Stimulated activated CD8-positive, alpha-beta memory T cell treated with anti-CD3 and anti-CD28 coated beads, Interleukin-15, amount 100 ng/mL, for 24 hours (primary cell): ENCODE results near the gene CACNA1S.

Source experiments
- DNase-seq: peaks from one replicate; pipeline ENCODE4 v3.0.0-alpha.2; 2020; ENCODE audit warnings: low read depth

CACNA1S gene

DNA sequence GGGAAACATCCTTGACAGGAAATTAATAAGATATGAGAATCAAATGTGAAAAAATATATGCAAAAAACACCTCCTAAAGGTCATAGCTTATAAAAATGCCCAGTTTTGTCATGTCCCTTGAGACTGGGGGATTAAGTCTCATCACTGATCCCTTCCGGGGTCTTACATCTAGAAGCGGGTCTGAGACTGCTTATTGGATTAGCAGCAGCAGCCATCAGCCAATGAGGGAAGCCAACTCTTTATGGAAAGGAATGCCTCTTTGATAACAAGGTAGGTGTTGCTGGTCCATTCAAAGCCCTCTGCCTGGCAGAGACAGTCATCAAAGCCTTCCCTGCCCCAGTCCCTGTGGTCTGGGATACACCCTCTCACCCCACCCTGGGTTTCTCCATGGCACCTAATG, 3.9 kb upstream of the CACNA1S start:
- no peak for DNase-seq

DNA sequence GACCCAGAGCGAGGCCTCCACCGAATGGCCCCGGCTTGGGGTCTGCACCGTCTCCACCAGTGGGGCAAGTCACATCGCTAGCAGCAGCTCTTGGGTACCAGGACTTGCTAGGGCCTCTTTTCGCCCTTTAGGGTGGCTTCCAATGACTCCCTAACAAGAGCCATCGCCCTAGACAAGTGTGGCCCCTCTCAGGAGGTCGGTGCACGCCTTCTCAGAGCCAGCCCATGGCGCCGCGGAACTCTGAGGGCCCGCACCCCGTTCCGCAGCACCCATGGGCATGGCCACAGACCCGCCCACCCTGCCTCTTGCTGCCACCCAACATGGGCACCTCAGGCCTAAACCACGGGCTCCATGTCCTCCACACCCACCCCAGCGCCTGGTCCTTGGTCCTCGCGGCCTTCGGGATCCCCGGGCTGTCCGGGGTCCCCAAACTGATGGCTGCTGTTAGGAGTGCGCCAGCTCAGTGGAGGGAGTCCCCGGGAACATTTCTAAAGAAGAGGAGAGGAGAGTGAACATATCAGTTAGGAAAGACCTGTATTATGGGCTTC, 3.2 kb upstream of the CACNA1S start:
- DNase-seq = no peak

DNA sequence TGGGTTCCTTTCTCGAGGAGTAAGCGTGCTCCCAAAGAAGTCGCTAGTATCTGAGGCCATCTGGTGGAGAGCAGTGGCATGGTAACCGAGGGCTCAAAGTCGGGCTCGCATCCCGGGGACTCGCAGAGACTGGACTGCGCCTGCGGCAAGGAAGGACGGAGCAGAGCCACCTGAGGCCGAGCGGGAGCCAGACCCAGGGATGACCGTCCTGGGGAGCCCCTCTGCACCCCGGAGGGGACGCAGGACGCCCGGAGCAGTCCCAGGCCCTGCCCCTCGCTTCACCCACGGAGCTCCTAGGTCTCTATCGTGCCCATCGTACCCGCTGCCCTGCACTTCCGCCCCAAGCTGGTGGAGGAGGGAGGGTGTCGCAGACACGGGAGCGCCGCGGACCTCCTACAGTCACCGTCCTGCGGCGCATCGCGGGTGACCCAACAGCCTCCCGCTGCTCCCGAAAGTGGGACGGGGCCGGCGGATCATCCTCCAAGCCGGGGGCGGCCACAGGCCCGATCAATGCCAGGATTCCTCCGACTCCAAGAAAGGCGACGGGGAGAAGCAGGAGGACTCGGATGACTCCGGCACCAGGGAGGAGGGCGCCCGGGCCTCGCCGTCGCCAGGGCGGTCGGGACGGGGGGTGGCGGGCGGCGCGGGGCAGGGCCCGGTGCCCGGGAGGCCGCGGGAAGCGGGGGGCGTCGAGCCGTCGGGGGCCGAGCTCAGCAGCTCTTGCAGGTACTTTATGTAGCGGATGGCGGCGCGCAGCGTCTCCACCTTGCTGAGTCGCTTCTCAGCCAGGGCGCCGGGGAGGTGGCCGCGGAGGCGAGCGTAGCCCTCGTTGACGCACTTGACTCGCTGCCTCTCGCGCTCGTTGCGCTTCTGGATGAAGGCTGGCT, 2.3 kb upstream of the CACNA1S start:
- peak; percentile 21 for DNase-seq

DNA sequence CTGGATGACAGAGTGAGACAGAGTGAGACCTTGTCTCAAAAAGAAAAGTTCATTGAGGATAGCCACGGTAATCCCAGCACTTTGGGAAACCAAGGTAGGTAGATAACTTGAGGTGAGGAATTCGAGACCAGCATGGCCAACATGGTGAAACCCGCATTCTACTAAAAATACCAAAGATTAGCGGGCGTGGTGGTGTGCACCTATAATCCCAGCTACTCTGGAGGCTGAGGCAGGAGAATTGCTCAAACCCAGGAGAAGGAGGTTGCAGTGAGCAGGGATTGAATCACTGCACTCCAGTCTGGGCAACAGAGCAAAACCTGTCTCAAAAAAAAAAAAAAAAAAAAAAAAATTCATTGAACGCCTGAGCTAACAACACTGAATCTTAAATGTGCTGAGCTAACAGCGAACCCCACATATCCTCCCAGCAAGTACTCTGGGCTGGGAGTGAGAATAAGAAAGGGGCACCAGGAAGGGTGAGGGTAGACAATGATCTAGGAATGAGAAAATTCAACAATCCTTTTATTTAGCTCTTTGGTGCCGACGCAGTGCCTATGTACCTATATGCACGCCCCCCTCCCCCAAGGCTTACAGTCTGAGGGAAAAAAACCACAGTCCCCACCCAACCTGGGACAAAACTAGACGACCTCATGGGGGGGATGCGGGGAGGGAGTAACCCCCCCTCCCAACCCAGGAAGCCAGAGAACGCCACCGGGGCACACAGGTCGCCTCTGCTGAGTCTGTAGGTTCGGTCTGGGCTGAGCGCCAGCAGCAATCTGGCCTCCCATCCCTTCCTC, 1.4 kb upstream of the CACNA1S start:
- DNase-seq = no peak

DNA sequence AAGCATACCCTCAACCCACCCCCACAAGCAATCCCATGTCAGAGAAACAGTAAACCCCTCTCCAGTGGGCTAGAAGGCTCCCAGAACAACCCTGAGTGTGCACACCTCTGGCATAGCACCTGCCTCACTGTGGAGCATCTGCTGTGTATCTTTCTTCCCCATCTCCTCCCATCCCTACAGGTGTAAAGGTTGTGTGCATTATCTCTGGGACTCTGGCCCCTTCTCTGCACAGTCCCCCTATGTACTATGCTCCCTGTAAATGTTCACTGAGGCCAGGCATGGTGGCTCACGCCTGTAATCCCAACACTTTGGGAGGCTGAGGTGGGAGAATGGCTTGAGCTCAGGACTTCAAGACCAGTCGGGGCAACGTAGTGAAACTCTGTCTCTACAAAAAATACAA, 700 bp upstream of the CACNA1S start:
- DNase-seq = no peak

DNA sequence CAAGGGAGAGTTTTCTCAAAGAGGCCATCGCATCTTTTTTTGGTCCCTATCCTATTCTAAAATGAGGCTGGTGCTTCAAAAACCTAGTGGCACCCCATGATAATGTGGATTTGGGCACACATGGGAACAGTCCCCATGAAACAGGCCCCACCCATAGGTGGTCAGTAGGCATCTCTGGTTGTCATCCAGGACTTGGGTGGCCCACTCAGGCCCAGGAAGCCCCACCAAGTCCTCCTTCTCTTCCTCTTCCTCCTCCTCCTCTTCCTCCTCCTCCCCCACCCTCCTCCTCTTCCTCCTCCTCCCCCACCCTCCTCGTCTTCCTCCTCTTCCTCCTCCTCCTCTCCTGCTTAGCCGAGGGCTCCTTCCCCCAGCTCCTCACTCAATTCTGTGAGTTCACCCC, 554 bp downstream of the CACNA1S start:
- no peak for DNase-seq

DNA sequence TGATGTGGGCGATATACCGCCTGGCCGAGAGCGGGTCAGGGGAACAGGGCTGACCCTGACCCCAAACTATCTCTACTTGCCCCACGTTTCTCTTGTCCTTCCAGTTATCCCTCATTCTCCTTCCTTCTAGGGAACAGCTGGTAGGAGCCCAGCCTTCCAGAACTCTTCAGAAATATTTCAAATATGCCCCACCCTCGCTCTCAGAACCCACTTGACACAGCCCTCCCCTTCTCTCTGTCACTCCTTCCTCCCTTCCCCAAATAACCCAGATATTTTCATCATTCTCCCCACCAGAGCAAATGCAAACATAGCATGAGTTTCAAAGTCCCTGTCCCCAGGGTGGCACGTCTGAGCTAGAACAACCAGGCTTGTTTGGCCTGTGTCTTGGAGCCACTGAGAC, 1.1 kb downstream of the CACNA1S start:
- no peak for DNase-seq

DNA sequence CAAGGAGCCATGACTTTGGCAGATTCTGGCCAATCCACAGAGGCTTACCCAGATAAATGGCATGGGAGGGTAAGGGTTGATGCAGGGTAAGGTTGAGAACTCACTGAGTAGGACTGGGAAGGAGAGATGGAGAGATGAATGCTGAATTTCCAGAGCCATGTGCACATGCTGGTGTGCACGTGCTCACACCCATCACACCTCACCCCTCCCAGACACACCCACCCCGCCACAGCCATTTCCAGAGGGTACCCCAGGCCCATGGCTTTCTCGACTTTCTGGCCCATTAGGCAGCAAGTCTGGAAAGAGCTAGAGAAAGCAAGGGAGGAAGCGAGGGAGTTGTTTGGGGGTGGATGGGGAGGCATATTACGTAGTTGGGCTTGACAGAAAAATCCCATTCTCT, 1.6 kb downstream of the CACNA1S start:
- no peak for DNase-seq

DNA sequence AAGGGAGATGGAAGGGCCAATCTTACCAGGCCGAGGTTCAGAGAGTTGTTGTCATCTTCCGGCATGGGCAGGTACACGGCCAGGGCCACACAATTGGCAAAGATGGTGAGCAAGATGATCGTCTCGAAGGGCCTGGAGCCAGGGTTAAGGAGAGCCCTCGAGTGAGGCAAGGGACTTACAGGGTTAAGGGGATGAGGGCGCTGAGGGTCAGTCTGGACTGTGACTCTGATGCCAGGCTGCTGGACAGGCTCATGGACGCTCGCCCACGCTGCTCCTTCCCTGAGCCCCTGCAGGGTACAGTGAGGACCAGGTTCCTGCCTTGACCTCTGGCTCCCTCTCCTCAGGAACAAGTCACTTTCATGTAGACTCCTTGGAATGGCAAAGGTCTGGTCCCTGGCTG, 2.1 kb downstream of the CACNA1S start:
- DNase-seq = no peak

DNA sequence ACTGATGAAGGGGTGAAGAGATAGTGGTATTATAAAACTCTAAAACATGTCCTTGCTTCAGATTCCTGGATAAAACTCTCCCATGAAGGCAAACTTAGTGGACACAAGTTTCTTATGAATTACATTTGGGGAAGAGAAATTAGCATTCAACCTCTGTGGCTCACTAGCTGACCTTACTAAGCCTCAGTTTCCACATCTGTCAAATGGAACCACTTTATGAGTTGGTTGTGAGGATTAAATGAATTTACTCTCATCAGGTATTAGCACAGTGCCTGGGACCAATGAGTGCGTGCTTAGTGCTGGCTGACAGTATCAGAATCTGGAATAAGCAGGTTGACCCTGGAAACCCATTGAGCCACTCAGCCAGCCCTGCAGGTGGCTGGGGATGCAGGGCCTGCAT, 2.6 kb downstream of the CACNA1S start:
- no peak for DNase-seq

DNA sequence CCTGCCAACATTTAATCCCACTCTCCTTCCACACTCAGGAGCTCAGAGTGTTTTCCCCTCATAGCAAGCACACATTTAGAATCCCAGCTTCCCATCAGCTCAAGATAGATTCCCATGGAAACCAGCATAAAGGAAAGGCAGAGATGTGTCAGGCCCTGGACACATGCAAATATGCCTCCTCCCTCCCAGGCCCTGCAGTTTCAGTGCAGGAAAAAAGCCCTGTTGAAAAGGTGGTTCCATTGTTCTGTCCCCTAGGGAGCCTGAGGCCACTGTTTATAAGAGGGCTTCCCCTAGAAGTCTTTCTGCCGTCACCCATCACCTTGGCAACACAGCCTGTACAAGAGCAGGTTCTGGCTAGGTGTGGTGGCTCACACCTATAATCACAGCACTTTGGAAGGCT, 3.6 kb downstream of the CACNA1S start:
- DNase-seq = no peak

DNA sequence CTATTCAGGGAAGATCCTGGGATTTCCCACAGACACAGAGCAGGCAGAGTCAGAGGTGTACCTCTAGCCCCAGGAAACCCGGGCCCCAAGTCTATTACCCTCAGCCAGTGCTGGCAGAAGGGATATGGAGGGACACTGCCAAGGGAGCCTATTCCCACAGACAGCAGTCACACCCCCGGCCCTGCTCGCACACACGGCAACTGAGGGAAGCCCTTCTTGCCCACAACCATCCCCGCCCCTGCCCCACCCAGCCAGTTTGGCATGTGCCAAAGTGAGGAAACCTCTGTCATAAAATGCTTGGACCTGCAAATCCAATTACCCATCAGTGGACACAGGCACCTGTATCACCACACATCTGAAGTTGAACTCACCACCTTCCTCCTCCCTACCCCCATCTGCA, 6.5 kb downstream of the CACNA1S start:
- DNase-seq = no peak

DNA sequence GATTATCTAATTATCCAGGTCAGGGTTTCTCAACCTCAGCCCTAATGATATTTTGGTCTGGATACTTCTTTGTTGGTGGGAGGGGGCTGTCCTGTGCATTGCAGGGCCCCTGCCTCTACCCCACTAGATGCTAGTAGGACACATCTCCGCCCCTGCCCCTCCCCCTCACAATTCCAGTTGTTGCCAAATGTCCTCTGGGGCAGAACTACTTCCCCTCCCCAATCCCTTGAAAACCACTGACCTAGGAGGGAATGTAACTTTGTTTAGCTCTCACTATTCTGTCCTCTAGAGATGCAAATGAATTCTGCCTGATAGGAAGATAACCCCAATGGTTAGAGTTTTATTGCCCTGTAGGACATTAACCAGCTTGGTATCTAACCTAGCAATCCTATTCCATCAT, 8.1 kb downstream of the CACNA1S start:
- DNase-seq = no peak

DNA sequence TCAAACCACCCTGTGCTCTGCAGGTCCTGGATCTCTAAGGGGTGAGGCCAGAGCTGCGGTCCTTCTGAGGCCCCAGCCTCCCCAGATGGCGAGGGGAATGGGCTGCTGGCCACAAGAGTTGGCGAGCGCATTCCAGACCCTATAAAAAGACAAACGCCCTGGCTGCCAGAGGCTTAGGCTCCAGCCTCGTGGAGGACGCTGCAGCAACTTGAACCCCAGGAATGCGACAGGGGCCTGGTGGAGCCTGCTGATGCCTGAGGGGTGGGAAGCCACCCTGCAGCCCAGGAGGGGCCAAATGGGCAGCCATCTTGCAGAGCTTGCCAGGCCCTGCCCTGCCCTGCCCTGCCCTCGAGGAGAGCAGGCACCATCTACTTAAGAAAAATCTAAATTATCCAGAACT, 8.6 kb downstream of the CACNA1S start:
- no peak for DNase-seq

DNA sequence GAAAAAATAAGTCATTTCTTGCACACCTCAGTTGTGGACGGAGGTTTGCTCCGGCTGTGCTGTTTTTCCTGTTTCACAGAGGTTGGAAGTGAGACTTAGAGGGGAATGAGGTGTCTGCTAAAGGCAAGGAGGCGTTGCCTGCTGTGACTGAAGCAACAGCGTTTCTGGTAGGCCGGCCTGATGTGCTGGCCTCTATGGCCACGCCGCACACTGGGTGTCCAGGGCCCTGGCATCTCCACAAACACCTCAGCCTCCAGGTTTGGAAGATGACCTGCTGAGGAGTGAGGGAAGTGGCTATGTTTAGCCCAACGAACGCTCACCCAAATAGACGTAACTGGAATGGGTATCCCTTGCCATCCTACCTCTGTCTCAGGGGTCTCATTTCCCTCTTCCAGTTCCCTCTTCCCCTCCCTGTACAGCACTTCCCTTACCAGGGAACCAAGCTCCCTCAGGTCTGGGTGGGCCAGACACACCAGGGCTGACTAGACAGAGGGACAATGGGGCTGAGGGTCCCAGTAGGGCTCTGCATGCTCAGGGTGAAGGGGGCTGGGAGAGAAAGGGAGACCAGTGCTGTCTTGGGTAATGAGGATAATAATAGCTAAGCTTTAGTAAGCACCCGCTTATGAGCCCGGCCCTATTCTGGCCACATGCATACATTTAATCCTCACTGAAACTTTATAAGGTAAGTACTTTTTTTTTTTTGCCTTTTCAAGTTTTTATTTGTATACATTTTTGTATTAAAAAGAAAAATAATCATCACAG, 11.9 kb downstream of the CACNA1S start:
- no peak for DNase-seq

DNA sequence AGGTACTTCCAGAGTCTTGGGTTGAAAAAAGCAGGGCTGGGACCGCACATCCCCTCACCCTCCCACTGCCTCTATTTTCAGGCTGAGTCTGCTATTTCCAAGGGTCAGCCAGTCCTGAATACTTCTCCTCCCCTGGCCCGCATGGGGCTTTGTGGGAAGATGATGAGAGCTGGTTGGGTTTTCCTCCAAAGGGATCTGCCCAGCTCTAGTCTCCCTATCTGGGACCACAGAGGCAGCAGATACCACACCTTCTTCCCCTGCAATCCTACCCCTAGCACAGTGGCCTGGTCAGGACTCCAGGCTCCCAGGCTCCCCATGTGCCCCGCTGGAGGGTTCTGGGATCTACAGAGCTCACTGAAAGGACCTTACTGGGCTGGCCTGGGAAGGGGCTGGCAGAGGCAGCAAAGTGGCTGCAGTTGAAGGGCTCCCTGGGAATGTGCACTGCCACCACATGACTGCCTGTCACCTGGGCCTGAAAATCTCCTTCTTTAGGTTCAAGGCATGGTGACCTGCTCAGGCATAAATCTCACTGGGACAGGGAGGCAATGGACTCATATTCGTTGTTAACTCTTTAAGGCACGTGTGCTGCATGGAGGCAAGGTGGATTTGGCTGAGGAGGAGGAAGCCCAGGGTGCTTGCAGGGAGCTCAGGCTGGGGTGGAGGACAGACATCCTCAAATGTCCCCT, 13.1 kb downstream of the CACNA1S start:
- DNase-seq = no peak

DNA sequence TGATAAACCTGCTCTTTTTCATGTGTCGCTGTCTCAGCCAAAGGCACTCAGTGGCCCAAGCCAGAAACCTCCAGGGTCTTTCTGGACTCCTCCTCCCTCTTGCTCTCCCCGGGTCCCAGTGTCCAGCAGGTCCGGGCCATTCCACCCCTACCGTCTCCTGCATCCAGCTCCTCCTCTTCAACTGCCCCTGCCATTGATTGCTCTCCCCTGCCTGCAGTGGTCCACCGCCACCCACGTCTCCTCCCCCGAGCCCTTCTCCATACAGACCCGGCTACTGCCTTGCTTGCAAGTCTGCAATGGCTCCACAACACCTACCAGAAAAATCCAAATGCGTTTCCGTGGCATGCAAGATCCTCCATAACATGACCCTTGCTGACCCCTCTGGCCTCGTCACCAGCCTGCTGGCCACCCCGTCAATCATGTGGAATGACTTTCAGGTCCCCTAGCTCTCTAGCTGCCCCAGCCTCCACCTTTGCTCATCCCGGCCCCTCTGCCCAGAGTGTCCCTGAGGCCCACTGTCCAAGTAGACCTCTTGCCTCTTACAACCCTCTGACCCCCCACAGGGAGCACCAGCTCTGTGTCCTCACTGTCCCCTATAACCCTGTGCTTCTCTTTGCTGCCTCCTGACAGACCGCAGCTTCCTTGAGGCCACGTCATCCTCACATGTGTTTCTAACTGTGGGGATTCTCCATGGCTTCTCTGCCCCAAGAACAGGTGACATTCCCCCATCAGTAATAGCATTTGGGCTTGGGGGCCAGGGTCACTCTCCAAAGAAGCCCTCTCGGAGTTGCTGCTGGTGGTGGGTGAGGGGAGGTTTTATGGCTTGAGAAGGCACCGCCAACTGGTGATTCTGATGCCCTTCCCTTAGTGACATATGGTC, 15.0 kb downstream of the CACNA1S start:
- no peak for DNase-seq

DNA sequence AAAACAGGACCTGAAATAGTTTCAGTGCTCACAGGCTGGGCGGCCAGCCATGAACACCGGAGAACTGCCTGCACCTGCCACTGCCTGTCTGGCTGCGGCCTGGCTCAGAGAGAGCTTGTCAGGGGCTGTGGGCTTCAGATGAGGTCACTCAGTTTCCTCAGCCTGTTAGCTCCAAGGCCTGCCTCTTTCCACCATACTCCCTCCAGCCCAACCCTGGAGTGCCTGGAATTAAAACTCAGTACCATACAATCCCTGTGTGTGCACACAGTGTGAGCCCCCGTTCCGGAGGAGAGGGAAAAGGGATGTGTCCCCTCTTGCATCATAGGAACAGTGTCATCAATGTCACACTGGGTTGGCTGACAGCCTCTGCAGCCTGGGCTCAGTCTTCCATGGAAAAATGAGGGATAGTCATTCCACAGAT, 16.2 kb downstream of the CACNA1S start:
- no peak for DNase-seq

DNA sequence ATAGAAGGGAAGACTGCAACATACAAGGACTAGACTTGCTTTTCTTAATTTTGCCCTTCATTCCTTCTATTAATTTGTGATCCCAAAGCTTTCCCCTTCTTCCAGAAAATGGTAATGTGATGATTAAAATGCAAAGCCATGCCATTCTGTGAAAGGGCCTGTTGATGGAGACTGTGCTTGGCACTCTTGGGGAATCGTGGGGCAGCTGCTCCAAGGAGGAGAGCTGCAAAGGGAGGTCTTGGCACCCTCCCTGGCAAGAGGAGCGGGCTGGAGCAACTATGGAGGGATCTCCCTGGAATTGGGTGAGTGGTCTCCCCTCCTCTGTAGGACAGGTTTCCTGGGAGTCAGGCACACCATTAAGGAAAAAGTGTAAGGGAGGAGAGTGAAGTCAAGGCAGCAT, 16.6 kb downstream of the CACNA1S start:
- no peak for DNase-seq

DNA sequence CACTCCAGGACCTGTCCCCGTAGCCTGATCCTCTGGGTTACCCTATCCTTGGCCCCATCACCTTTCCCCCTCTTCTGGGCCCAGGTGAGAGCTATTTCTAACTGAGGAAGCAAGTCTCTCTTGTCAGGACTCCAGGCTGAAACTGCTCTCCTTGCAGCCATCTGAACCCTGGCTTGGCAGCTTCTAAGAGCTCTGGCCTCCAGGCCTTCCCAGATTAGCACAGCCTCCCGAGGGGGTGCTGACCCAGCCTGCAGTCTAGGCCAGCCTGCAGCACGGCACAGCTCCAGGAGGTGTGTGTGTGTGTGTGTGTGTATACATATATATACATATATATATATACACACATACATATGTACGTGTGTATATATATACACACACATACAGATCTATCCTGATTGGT, 17.4 kb downstream of the CACNA1S start:
- no peak for DNase-seq

DNA sequence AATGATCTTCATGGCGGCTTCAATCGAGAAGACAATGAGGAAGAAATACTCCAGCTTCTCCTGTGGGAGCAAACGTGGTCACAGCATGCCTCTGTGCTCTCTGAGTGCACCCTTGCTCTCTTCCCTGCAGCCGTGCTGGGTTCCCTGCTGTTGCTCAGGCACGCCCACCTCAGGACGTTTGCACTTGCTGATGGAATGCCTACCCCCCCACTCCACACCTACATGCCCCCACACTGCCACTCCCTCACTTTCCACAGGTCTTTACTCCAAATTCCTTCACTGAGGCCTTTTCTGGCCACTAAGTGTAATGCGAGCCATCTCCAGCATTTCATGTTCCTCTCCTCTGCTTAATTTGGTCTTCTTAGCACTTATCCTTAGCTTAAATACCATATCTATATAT, 18.3 kb downstream of the CACNA1S start:
- DNase-seq = no peak
